ENCODE results near the gene PSMD3. TPM values are rescaled to one million over a fixed set of nuclear protein-coding genes. Genes with fewer than 3 reads are reported as not detected.

The PSMD3 gene
- total and polyA plus RNA-seq, 9 of the 15 experiments (the other 6 are each of a cell fraction or from before 2014, with no cell fraction given), result 2.0 to 251 (median 135) TPM

DNA sequence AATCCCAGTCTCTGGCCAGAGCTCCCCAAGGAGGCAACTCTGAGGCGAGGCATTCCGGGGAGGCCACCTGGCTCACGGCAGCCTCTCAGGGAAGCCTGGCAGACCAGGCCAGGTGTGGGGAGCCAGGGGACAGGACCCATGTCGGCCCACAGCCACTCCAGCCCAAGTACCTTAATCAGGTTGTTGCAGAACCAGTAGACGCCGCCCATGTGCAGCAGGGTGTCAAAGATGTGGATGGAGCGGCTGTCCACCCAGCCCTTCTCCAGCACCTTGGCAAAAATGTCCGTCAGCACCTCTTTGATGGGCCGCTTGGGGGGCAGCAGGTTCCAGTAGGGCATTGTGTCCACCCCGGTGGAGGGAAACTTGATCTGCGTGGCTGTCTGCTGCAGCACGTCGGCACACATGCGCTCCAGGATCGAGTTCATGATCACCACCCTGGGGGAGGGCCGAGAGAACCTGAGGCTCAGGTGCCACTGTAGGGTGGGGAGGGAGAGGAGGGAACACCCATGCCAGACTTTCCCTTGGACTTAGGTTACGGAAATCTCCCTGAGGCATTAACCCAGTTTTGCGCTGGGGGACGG, 42.4 kb downstream of the PSMD3 start (continued):
- TF ChIP-seq, protein P1, sequence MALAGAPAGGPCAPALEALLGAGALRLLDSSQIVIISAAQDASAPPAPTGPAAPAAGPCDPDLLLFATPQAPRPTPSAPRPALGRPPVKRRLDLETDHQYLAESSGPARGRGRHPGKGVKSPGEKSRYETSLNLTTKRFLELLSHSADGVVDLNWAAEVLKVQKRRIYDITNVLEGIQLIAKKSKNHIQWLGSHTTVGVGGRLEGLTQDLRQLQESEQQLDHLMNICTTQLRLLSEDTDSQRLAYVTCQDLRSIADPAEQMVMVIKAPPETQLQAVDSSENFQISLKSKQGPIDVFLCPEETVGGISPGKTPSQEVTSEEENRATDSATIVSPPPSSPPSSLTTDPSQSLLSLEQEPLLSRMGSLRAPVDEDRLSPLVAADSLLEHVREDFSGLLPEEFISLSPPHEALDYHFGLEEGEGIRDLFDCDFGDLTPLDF (CRISPR knock-in tag; IDR thresholded peaks at IDR 0.05), result no peak
- no peak for TF ChIP-seq MYC (IDR thresholded peaks at IDR 0.05; ENCODE audit: low read depth, low read length)
- TF ChIP-seq MYC (CRISPR knock-in tag; IDR thresholded peaks at IDR 0.05; ENCODE audit: borderline replicate concordance, low read depth), result no peak
- TF ChIP-seq HCFC1 (IDR thresholded peaks at IDR 0.05; ENCODE audit: low read depth, low read length), result no peak

- no TSS peak for BruUV-seq (replicated peaks)
- Histone ChIP-seq H3K9me1 (ENCODE audit: control insufficient read depth, insufficient read depth, low read length) (no peaks in the 10 kb centered on the region), H3K4me2 (ENCODE audit: insufficient read depth, low read length) (no peak overlapping the region), H3K9me3 (replicated peaks; ENCODE audit: control insufficient read depth, insufficient read depth, low read depth, low read length) (no peaks in the 10 kb centered on the region), H3K79me2 (ENCODE audit: control insufficient read depth, insufficient read depth, low read length) (no peaks in the 10 kb centered on the region), H3K36me3 (ENCODE audit: control insufficient read depth, insufficient read depth, low read length) (peaks cover 93% of the 10 kb centered on the region), H3K27ac (ENCODE audit: extremely low read depth, low read depth, low read length) (no peak overlapping the region), H3K4me1 (replicated peaks in 1 of 2; ENCODE audit: control insufficient read depth in 2 of 2, insufficient read depth in 2 of 2, low read length in 2 of 2) (peaks cover 2 to 27% of the 10 kb centered on the region in 2 experiments; a peak in 4 of 5 replicates), H4K20me1 (replicated peaks; ENCODE audit: control insufficient read depth, insufficient read depth, low read length) (0 out of 2 replicates have a peak, but pooled peaks cover 4% of the 10 kb centered on the region), H3K4me3 (no peak overlapping the region), H3K27me3 (ENCODE audit: control insufficient read depth in 2 of 2, insufficient read depth in 2 of 2, low read length in 2 of 2) (no peaks in the 10 kb centered on the region), H3K9ac (ENCODE audit: insufficient read depth in 1 of 2, low read depth in 2 of 2, low read length in 2 of 2) (no peak overlapping the region), H2AFZ (ENCODE audit: low read depth, low read length) (no peak overlapping the region)
- DNase-seq (ENCODE audit: extremely low read depth in 1 of 4, low spot score in 3 of 4) (no peak), ATAC-seq (no peak), FAIRE-seq (no peak)
- ChIA-PET POLR2A (no interaction called here), CTCF (ENCODE audit: low intra/inter-chr PET ratio) (no interaction called here)
- intact Hi-C loops (cut with micrococcal nuclease) (no loop called here), in situ Hi-C loops (cut with MboI) (loop anchor here (25.0 kb wide), 1 partner anchor 264 kb away; the partner anchor contains the start of gene CDC6)
- WGBS (ENCODE audit: insufficient coverage, low coverage, missing lambda C conversion rate), result 86% methylated on average over 9 of the region's 10 CpGs
- TF ChIP-seq HDAC8 (tag; IDR thresholded peaks at IDR 0.05) (no peak), ZNF184 (CRISPR knock-in tag; IDR thresholded peaks at IDR 0.05) (no peak), POLR2H (tag; IDR thresholded peaks at IDR 0.05; ENCODE audit: low read depth) (no peak), FOXK1 (CRISPR knock-in tag; IDR thresholded peaks at IDR 0.05; ENCODE audit: borderline replicate concordance) (no peak), RBM15 (IDR thresholded peaks at IDR 0.05; ENCODE audit: insufficient read depth, low read length) (no peak), E2F5 (CRISPR knock-in tag; IDR thresholded peaks at IDR 0.05) (no peak), ZFP36 (IDR thresholded peaks at IDR 0.05; ENCODE audit: low read depth, low read length, partially characterized antibody) (no peak), ZNF232 (CRISPR knock-in tag; IDR thresholded peaks at IDR 0.05) (no peak), SP1 (CRISPR knock-in tag; IDR thresholded peaks at IDR 0.05) (no peak), CREB1 (IDR thresholded peaks at IDR 0.05) (no peak), CREB1 (CRISPR knock-in tag; IDR thresholded peaks at IDR 0.05) (no peak), PTRF (tag; IDR thresholded peaks at IDR 0.05) (no peak), SMARCA4 (IDR thresholded peaks at IDR 0.05) (no peak), ZKSCAN1 (IDR thresholded peaks at IDR 0.05; ENCODE audit: low read depth, low read length) (no peak), SAFB2 (IDR thresholded peaks at IDR 0.05; ENCODE audit: borderline replicate concordance, low read depth, low read length, severe bottlenecking) (no peak), CHCHD3 (CRISPR knock-in tag; IDR thresholded peaks at IDR 0.05) (no peak)
Observed at GRCh38 chr17:40023590-40024292, 43.1 kb downstream of the PSMD3 start.

Measured in K562 (cell line).